Esophagus muscularis mucosa (tissue), 4 donors: Measurements from ENCODE around the gene THRB. TPM values are rescaled to one million over a fixed set of nuclear protein-coding genes. Genes with fewer than 3 reads are reported as not detected.

Experiments used
- DNase-seq: peaks from one replicate; pipeline ENCODE4 v3.0.0-alpha.2; 2017; ENCODE audit errors: extremely low spot score
- H3K27ac ChIP-seq, 4 donors: fragments of 200-600 bp; sonication (generic); replicated peaks in 1 of 4; 1 replicate in 3 of 4; 2 replicates in 1 of 4; pipeline ENCODE4 v1.5.1; 2016 to 2019; ENCODE audit warnings: mild to moderate bottlenecking in 1 of 4
- H3K27me3 ChIP-seq, 4 donors: fragments of 200-600 bp; sonication (generic); one replicate each; pipeline versions ENCODE4 v1.5.1 to v1.6.0; 2016 to 2019
- H3K36me3 ChIP-seq, 4 donors: fragments of 200-600 bp; sonication (generic); one replicate each; pipeline ENCODE4 v1.5.1; 2016 to 2019
- H3K4me1 ChIP-seq, 4 donors: fragments of 200-600 bp; sonication (generic); one replicate each; pipeline ENCODE4 v1.5.1; 2016 to 2019
- H3K4me3 ChIP-seq, 4 donors: fragments of 200-600 bp; sonication (generic); 1 replicate in 2 of 4; 2 replicates in 2 of 4; pipeline ENCODE4 v1.5.1; 2016 to 2019; ENCODE audit warnings: mild to moderate bottlenecking in 4 of 4, moderate library complexity in 1 of 4
- H3K9me3 ChIP-seq, 4 donors: fragments of 200-600 bp; sonication (generic); 1 replicate in 3 of 4; 2 replicates in 1 of 4; pipeline ENCODE4 v1.5.1; 2016 to 2019
- EP300 ChIP-seq: sonication (generic); formaldehyde crosslinking; IDR thresholded peaks from one replicate; pipeline ENCODE4 v1.6.1; 2017; ENCODE audit warnings: antibody characterized with exemption
- POLR2A ChIP-seq: fragments of 450-650 bp; IDR thresholded peaks from one replicate; pipeline ENCODE4 v1.6.1; 2017; ENCODE audit warnings: antibody characterized with exemption, moderate library complexity, mild to moderate bottlenecking, low read depth
- POLR2AphosphoS5 ChIP-seq, 2 donors: sonication (generic); formaldehyde crosslinking; IDR thresholded peaks; one replicate each; pipeline ENCODE4 v1.6.1; 2017; ENCODE audit warnings: antibody characterized with exemption in 2 of 2
- WGBS: methylation state at CpG from one replicate; pipeline ENCODE4 v1.1.5; 2018; 5-methylcytosine and 5-hydroxymethylcytosine counted together
- intact Hi-C: fragments of 100-400 bp; cut with DNase I; formaldehyde crosslinking; loops from one replicate; pipeline ENCODE4 v1.15.1; 2023
- total RNA-seq, 4 donors: library from RNA; depleted of rRNA; stranded (reverse); fragments of >200 nt; gene quantifications; one replicate each; pipeline versions ENCODE4 v1.1.0 to v1.2.1, GENCODE V29; 2016
- TF ChIP-seq, protein P1 (sequence below), 3 experiments: fragments of 200-600 bp in 2 of 3; fragments of 450-650 bp in 1 of 3; sonication (generic) in 2 of 3; IDR thresholded peaks; one replicate each; pipeline ENCODE4 v1.5.1; 2017 to 2019; ENCODE audit warnings: antibody characterized with exemption in 3 of 3, mild to moderate bottlenecking in 2 of 3, moderate library complexity in 1 of 3

The THRB gene
- total RNA-seq, 4 donors from 2014 or later: 31.5 to 68.6 (median 39.3) TPM

- WGBS: 67% methylated on average over 5 of the region's 5 CpGs
Measured at GRCh38 chr3:24338409-24339130, 156.1 kb downstream of the THRB start.

DNA sequence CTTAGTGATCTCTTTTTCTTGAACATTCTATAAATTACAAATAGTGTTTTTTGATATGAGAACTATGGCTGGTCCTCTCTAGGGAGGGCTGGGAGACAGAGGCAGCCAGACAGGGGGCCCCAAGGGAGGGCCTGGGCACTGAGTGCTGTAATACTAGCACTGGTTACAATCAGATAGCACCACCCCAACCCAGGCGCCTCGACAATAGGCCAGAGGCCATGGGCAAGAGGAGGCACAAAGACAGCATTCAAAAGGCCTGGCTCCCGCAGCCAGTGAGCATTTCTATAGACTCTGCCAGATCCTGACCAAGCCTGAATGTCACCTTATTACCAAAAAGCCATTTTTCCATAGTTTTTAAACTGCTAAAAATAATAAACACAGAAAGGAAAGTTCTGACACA lies 158.5 kb downstream of the THRB start:
- no peak for DNase-seq

More at GRCh38 chr3:24338409-24339130, 156.1 kb downstream of the THRB start:
- no peaks in the 10 kb centered on the region for H3K27me3 ChIP-seq
- H3K9me3 ChIP-seq: no peaks in the 10 kb centered on the region
- no peak overlapping the region for H3K4me3 ChIP-seq
- TF ChIP-seq POLR2AphosphoS5 (IDR thresholded peaks at IDR 0.05) (no peak), POLR2A (no peak), EP300 (no peak)
- TF ChIP-seq, protein P1, sequence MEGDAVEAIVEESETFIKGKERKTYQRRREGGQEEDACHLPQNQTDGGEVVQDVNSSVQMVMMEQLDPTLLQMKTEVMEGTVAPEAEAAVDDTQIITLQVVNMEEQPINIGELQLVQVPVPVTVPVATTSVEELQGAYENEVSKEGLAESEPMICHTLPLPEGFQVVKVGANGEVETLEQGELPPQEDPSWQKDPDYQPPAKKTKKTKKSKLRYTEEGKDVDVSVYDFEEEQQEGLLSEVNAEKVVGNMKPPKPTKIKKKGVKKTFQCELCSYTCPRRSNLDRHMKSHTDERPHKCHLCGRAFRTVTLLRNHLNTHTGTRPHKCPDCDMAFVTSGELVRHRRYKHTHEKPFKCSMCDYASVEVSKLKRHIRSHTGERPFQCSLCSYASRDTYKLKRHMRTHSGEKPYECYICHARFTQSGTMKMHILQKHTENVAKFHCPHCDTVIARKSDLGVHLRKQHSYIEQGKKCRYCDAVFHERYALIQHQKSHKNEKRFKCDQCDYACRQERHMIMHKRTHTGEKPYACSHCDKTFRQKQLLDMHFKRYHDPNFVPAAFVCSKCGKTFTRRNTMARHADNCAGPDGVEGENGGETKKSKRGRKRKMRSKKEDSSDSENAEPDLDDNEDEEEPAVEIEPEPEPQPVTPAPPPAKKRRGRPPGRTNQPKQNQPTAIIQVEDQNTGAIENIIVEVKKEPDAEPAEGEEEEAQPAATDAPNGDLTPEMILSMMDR (IDR thresholded peaks at IDR 0.05): no peak
- H3K27ac ChIP-seq: no peak overlapping the region
- H3K36me3 ChIP-seq: no peaks in the 10 kb centered on the region
- no peak for DNase-seq
- peaks cover 16 to 50% (median 34%) of the 10 kb centered on the region in 4 donors for H3K4me1 ChIP-seq
- intact Hi-C loops: no loop called here

DNA sequence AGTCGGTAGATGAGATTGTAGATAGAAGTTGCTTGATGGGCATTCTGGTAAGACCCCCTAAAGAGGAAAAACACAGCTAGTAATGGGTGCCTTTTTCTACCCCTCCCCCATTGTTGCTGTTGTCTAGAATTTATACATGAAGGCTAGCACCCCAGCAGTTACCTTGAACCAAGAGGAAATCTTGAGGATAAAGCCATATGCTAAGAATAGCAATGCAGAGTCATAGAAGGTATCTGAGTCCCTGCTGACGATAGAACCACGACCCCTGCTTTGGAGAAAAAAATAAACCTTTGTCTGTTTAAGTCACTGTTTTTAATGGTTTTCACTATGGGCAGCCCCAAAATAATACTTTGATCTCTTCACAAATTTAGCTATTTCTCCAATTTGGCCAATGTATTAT lies 162.6 kb downstream of the THRB start:
- intact Hi-C loops: no loop called here
- 91% methylated on average over 3 of the region's 3 CpGs for WGBS
- no peak overlapping the region for H3K4me3 ChIP-seq
- H3K4me1 ChIP-seq: peaks cover 0 to 8% (median under 1%) of the 10 kb centered on the region in 4 donors
- TF ChIP-seq EP300: no peak
- no peak for TF ChIP-seq POLR2AphosphoS5 (IDR thresholded peaks at IDR 0.05)
- no peak for TF ChIP-seq POLR2A
- TF ChIP-seq, protein P1 (IDR thresholded peaks at IDR 0.05): no peak
- H3K9me3 ChIP-seq: no peaks in the 10 kb centered on the region
- H3K27me3 ChIP-seq: no peaks in the 10 kb centered on the region
- H3K27ac ChIP-seq: no peak overlapping the region
- peaks cover 0 to 16% (median 0%) of the 10 kb centered on the region in 4 donors for H3K36me3 ChIP-seq
- no peak for DNase-seq

More for the DNA sequence above, 158.5 kb downstream of the THRB start:
- Histone ChIP-seq H3K27me3 (no peaks in the 10 kb centered on the region), H3K9me3 (no peaks in the 10 kb centered on the region), H3K4me1 (peaks cover 16 to 34% (median 23%) of the 10 kb centered on the region in 4 donors), H3K36me3 (peaks cover 0 to 10% (median 0%) of the 10 kb centered on the region in 4 donors), H3K4me3 (no peak overlapping the region), H3K27ac (no peak overlapping the region)
- 76% methylated on average over 3 of the region's 3 CpGs for WGBS
- intact Hi-C loops: no loop called here
- TF ChIP-seq, protein P1 (IDR thresholded peaks at IDR 0.05): no peak
- TF ChIP-seq POLR2A (no peak), EP300 (no peak)

GRCh38 chr3:24323272-24323671 lies 171.4 kb downstream of the THRB start:
- intact Hi-C loops: no loop called here
- no peaks in the 10 kb centered on the region for H3K9me3 ChIP-seq
- no peaks in the 10 kb centered on the region for H3K4me1 ChIP-seq
- TF ChIP-seq, protein P1 (IDR thresholded peaks at IDR 0.05): no peak
- TF ChIP-seq EP300 (no peak), POLR2AphosphoS5 (IDR thresholded peaks at IDR 0.05) (no peak), POLR2A (no peak)
- H3K27me3 ChIP-seq: no peaks in the 10 kb centered on the region
- no peak for DNase-seq
- no peak overlapping the region for H3K4me3 ChIP-seq
- peaks cover 0 to under 1% (median 0%) of the 10 kb centered on the region in 4 donors for H3K36me3 ChIP-seq
- H3K27ac ChIP-seq: no peak overlapping the region

DNA sequence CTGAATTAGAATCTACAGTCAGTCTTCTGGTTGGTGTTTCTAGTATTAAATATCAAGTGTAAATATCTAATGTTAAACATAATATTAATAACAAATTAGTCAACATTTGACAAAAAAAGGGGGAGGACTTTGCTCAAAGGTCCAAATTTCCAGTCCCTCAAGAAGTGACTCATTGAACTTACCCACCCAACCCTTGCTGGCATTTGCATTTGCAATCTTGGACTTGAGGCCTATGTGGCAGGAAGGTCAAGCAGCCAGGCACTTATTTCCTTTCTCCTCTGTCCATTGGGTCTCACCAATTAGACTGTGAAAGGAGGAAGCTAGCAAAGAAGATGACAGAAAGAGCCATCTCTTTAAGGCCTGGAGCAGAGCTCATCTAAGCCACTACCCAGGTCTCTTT lies 174.0 kb downstream of the THRB start:
- peaks cover 0 to 7% (median 3%) of the 10 kb centered on the region in 4 donors for H3K4me1 ChIP-seq
- no peaks in the 10 kb centered on the region for H3K27me3 ChIP-seq
- no peak overlapping the region for H3K27ac ChIP-seq
- DNase-seq: no peak
- TF ChIP-seq, protein P1 (IDR thresholded peaks at IDR 0.05): no peak
- TF ChIP-seq POLR2A (no peak), POLR2AphosphoS5 (IDR thresholded peaks at IDR 0.05) (no peak), EP300 (no peak)
- H3K4me3 ChIP-seq: no peak overlapping the region
- H3K36me3 ChIP-seq: peaks cover 0 to 11% (median 0%) of the 10 kb centered on the region in 4 donors
- H3K9me3 ChIP-seq: no peaks in the 10 kb centered on the region
- intact Hi-C loops: no loop called here
